HepG2 (cell line): Measurements from ENCODE around the gene TAF1C. TPM values are rescaled to one million over a fixed set of nuclear protein-coding genes. Genes with fewer than 3 reads are reported as not detected.
A peak's percentile ranks its signal among the peaks of the same experiment; 100 is the strongest.

ENCODE experiments used
- AGO2 ChIP-seq: fragments of 200-400 bp; formaldehyde crosslinking; optimal IDR thresholded peaks from 2 replicates; pipeline ENCODE3; 2017; ENCODE audit warnings: mild to moderate bottlenecking, low read depth, low read length, moderate library complexity
- DNMT1 ChIP-seq: sonication (generic); formaldehyde crosslinking; IDR thresholded peaks from 2 replicates; pipeline ENCODE4 v1.5.1; 2020; ENCODE audit warnings: mild to moderate bottlenecking, missing genetic modification reagents
- ISX ChIP-seq: sonication (generic); formaldehyde crosslinking; conservative IDR thresholded peaks from 2 replicates; pipeline ENCODE4 v1.5.0; 2020; ENCODE audit warnings: missing genetic modification reagents
- MEIS2 ChIP-seq: sonication (generic); formaldehyde crosslinking; IDR thresholded peaks from 2 replicates; pipeline ENCODE4 v1.9.0; 2021; ENCODE audit warnings: mild to moderate bottlenecking, missing genetic modification reagents
- NAIF1 ChIP-seq: sonication (generic); formaldehyde crosslinking; IDR thresholded peaks from 2 replicates; pipeline ENCODE4 v1.5.0; 2020; ENCODE audit warnings: mild to moderate bottlenecking, missing genetic modification reagents, borderline replicate concordance
- RBFOX2 ChIP-seq: fragments of 200-400 bp; formaldehyde crosslinking; IDR thresholded peaks from 2 replicates; pipeline ENCODE4 v1.6.1; 2017; ENCODE audit warnings: low read depth, mild to moderate bottlenecking, low read length
- RBM39 ChIP-seq: fragments of 200-400 bp; formaldehyde crosslinking; IDR thresholded peaks from one replicate; pipeline ENCODE4 v1.6.1; 2018; ENCODE audit warnings: antibody characterized with exemption, mild to moderate bottlenecking, low read depth, low read length; ENCODE audit not compliant: poor library complexity, severe bottlenecking
- SIN3A ChIP-seq: IDR thresholded peaks from 2 replicates; pipeline ENCODE4 v1.6.1; 2011; ENCODE audit warnings: low read depth, mild to moderate bottlenecking, control low read depth, low read length, borderline replicate concordance
- SIX4 ChIP-seq: sonication (generic); formaldehyde crosslinking; IDR thresholded peaks from 2 replicates; pipeline ENCODE4 v1.4.0; 2020; ENCODE audit warnings: missing genetic modification reagents
- ZNF468 ChIP-seq: sonication (generic); formaldehyde crosslinking; IDR thresholded peaks from 2 replicates; pipeline ENCODE4 v1.8.0; 2022; ENCODE audit warnings: mild to moderate bottlenecking, moderate library complexity, missing genetic modification reagents
- ZNF572 ChIP-seq: sonication (generic); formaldehyde crosslinking; IDR thresholded peaks from 2 replicates; pipeline ENCODE4 v1.5.1; 2020; ENCODE audit warnings: mild to moderate bottlenecking, missing genetic modification reagents
- ZNF577 ChIP-seq: sonication (generic); formaldehyde crosslinking; IDR thresholded peaks from 2 replicates; pipeline ENCODE4 v1.4.0; 2020; ENCODE audit warnings: mild to moderate bottlenecking, low read depth, missing genetic modification reagents, borderline replicate concordance
- ZSCAN9 ChIP-seq: IDR thresholded peaks from 2 replicates; pipeline ENCODE4 v1.6.1; 2016; ENCODE audit warnings: borderline replicate concordance
- ZZZ3 ChIP-seq: sonication (generic); formaldehyde crosslinking; IDR thresholded peaks from 2 replicates; pipeline ENCODE4 v1.4.0; 2020; ENCODE audit warnings: missing genetic modification reagents, mild to moderate bottlenecking, borderline replicate concordance
- polyA plus RNA-seq, 8 experiments: library from polyadenylated mRNA; depleted of rRNA in 3 of 8; stranded (reverse) in 7 of 8; unstranded in 1 of 8; fragments of >200 nt; fragmentation: Illumina TruSeq in 4 of 8; extraction: Trizol in 4 of 8; gene quantifications; 2 replicates each; pipeline versions ENCODE4 v1.2.1 to v1.2.3, GENCODE V29; 2011 to 2016; ENCODE audit warnings: low read depth in 4 of 8, missing spikeins in 1 of 8, mixed read lengths in 1 of 8; ENCODE audit not compliant: insufficient read depth in 1 of 8
- total RNA-seq, 5 experiments: library from RNA; depleted of rRNA; stranded (reverse); fragments of >200 nt; fragmentation: Illumina TruSeq; extraction: Trizol; gene quantifications; 2 replicates each; pipeline ENCODE4 v1.2.3, GENCODE V29; 2016; ENCODE audit warnings: low read depth in 1 of 5
- TF ChIP-seq, protein P1 (sequence below): sonication (generic); formaldehyde crosslinking; IDR thresholded peaks from 2 replicates; pipeline ENCODE4 v1.8.0; 2022; ENCODE audit warnings: mild to moderate bottlenecking, missing genetic modification reagents, borderline replicate concordance
- TF ChIP-seq, protein P2 (sequence below): IDR thresholded peaks from 2 replicates; pipeline ENCODE4 v1.6.1; 2016; ENCODE audit warnings: mild to moderate bottlenecking, missing biosample characterization, missing genetic modification reagents
- TF ChIP-seq, protein P3 (sequence below): sonication (generic); formaldehyde crosslinking; IDR thresholded peaks from 2 replicates; pipeline ENCODE4 v1.5.1; 2020; ENCODE audit warnings: missing genetic modification reagents, mild to moderate bottlenecking, borderline replicate concordance
- TF ChIP-seq, protein P4 (sequence below): sonication (generic); formaldehyde crosslinking; IDR thresholded peaks from 2 replicates; pipeline ENCODE4 v1.4.0; 2020; ENCODE audit warnings: missing genetic modification reagents
- TF ChIP-seq, protein P5 (sequence below): sonication (generic); formaldehyde crosslinking; IDR thresholded peaks from 2 replicates; pipeline ENCODE4 v1.9.0; 2022; ENCODE audit warnings: missing genetic modification reagents, mild to moderate bottlenecking, borderline replicate concordance
- TF ChIP-seq, protein P6 (sequence below): sonication (generic); formaldehyde crosslinking; IDR thresholded peaks from 2 replicates; pipeline ENCODE4 v1.4.0; 2020; ENCODE audit warnings: missing genetic modification reagents, mild to moderate bottlenecking, borderline replicate concordance

TAF1C gene
- total and polyA plus RNA-seq, 2 of the 13 experiments (the other 11 are each of a cell fraction or from before 2014, with no cell fraction given), result 15.6 to 20.8 TPM

DNA sequence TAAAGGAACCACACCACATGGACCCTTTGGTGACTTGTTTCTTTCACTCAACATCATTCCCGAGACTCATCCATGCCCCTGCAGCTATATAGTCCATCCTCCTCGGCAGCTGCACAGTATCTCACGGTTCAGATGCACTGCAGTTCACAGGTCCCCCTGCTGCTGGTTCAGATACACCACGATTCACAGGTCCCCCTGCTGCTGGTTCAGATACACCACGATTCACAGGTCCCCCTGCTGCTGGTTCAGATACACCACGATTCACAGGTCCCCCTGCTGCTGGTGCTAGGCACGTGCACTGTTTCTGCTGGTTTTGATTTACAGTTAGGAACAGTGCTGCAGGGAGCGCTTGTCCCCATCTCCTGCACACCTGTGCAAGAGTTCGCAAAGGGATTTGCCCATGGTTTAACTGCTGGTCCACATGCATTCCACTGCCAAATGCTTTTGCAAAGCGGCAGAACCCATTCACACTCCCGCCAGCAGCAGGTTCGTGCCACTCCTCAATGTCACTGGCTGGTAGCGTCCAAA lies 45.6 kb downstream of the TAF1C start (continued):
- TF ChIP-seq ZNF572 (0 out of 2 replicates have a peak, but pooled peaks have one; percentile 42), AGO2 (no peak), ISX (CRISPR knock-in tag) (no peak), DNMT1 (CRISPR knock-in tag) (peak; percentile 75; the same call in 1 of the 2 replicates), ZNF577 (0 out of 2 replicates have a peak, but pooled peaks have one; percentile 36), SIN3A (no peak), ZSCAN9 (CRISPR knock-in tag) (no peak), NAIF1 (no peak), MEIS2 (CRISPR knock-in tag) (no peak), SIX4 (CRISPR knock-in tag) (no peak), RBFOX2 (no peak), RBM39 (no peak), ZNF468 (CRISPR knock-in tag) (no peak), ZZZ3 (no peak)
- TF ChIP-seq, protein P1, sequence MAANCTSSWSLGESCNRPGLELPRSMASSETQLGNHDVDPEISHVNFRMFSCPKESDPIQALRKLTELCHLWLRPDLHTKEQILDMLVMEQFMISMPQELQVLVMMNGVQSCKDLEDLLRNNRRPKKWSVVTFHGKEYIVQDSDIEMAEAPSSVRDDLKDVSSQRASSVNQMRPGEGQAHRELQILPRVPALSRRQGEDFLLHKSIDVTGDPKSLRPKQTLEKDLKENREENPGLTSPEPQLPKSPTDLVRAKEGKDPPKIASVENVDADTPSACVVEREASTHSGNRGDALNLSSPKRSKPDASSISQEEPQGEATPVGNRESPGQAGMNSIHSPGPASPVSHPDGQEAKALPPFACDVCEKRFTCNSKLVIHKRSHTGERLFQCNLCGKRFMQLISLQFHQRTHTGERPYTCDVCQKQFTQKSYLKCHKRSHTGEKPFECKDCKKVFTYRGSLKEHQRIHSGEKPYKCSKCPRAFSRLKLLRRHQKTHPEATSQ (CRISPR knock-in tag), result no peak
- TF ChIP-seq, protein P2, sequence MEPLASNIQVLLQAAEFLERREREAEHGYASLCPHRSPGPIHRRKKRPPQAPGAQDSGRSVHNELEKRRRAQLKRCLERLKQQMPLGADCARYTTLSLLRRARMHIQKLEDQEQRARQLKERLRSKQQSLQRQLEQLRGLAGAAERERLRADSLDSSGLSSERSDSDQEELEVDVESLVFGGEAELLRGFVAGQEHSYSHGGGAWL (CRISPR knock-in tag), result no peak
- TF ChIP-seq, protein P3, sequence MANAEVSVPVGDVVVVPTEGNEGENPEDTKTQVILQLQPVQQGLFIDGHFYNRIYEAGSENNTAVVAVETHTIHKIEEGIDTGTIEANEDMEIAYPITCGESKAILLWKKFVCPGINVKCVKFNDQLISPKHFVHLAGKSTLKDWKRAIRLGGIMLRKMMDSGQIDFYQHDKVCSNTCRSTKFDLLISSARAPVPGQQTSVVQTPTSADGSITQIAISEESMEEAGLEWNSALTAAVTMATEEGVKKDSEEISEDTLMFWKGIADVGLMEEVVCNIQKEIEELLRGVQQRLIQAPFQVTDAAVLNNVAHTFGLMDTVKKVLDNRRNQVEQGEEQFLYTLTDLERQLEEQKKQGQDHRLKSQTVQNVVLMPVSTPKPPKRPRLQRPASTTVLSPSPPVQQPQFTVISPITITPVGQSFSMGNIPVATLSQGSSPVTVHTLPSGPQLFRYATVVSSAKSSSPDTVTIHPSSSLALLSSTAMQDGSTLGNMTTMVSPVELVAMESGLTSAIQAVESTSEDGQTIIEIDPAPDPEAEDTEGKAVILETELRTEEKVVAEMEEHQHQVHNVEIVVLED, result peak; percentile 58; the same call in 1 of the 2 replicates
- TF ChIP-seq, protein P4, sequence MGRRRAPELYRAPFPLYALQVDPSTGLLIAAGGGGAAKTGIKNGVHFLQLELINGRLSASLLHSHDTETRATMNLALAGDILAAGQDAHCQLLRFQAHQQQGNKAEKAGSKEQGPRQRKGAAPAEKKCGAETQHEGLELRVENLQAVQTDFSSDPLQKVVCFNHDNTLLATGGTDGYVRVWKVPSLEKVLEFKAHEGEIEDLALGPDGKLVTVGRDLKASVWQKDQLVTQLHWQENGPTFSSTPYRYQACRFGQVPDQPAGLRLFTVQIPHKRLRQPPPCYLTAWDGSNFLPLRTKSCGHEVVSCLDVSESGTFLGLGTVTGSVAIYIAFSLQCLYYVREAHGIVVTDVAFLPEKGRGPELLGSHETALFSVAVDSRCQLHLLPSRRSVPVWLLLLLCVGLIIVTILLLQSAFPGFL, result no peak
- TF ChIP-seq, protein P5, sequence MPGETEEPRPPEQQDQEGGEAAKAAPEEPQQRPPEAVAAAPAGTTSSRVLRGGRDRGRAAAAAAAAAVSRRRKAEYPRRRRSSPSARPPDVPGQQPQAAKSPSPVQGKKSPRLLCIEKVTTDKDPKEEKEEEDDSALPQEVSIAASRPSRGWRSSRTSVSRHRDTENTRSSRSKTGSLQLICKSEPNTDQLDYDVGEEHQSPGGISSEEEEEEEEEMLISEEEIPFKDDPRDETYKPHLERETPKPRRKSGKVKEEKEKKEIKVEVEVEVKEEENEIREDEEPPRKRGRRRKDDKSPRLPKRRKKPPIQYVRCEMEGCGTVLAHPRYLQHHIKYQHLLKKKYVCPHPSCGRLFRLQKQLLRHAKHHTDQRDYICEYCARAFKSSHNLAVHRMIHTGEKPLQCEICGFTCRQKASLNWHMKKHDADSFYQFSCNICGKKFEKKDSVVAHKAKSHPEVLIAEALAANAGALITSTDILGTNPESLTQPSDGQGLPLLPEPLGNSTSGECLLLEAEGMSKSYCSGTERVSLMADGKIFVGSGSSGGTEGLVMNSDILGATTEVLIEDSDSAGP (CRISPR knock-in tag), result peak; percentile 48; the same call in 1 of the 2 replicates
- TF ChIP-seq, protein P6, sequence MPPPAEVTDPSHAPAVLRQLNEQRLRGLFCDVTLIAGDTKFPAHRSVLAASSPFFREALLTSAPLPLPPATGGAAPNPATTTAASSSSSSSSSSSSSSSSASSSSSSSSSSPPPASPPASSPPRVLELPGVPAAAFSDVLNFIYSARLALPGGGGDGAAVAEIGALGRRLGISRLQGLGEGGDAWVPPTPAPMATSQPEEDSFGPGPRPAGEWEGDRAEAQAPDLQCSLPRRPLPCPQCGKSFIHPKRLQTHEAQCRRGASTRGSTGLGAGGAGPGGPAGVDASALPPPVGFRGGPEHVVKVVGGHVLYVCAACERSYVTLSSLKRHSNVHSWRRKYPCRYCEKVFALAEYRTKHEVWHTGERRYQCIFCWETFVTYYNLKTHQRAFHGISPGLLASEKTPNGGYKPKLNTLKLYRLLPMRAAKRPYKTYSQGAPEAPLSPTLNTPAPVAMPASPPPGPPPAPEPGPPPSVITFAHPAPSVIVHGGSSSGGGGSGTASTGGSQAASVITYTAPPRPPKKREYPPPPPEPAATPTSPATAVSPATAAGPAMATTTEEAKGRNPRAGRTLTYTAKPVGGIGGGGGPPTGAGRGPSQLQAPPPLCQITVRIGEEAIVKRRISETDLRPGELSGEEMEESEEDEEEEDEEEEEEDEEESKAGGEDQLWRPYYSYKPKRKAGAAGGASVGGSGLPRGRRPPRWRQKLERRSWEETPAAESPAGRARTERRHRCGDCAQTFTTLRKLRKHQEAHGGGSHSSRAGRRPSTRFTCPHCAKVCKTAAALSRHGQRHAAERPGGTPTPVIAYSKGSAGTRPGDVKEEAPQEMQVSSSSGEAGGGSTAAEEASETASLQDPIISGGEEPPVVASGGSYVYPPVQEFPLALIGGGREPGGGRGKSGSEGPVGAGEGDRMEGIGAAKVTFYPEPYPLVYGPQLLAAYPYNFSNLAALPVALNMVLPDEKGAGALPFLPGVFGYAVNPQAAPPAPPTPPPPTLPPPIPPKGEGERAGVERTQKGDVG (CRISPR knock-in tag), result no peak
